Mucosa of rectum (tissue), 2 donors: ENCODE data around the gene SETBP1.

ENCODE experiments used
- H3K27ac ChIP-seq, 2 donors: one replicate each; pipeline ENCODE4 v1.7.0; 2013; ENCODE audit warnings: inconsistent platforms in 2 of 2, low read depth in 2 of 2, low read length in 2 of 2
- H3K27me3 ChIP-seq, 2 donors: one replicate each; pipeline ENCODE4 v1.7.0; 2013; ENCODE audit warnings: low read length in 2 of 2; ENCODE audit not compliant: control insufficient read depth in 2 of 2, insufficient read depth in 2 of 2
- H3K36me3 ChIP-seq, 2 donors: one replicate each; pipeline ENCODE4 v1.7.0; 2013; ENCODE audit warnings: low read length in 2 of 2; ENCODE audit not compliant: control insufficient read depth in 2 of 2, insufficient read depth in 2 of 2
- H3K4me1 ChIP-seq, 2 donors: one replicate each; pipeline ENCODE4 v1.7.0; 2013; ENCODE audit warnings: low read length in 2 of 2, mild to moderate bottlenecking in 1 of 2; ENCODE audit not compliant: control insufficient read depth in 2 of 2, insufficient read depth in 2 of 2
- H3K4me3 ChIP-seq, 2 donors: one replicate each; pipeline ENCODE4 v1.7.0; 2013; ENCODE audit warnings: low read length in 2 of 2
- H3K9ac ChIP-seq, 2 donors: one replicate each; pipeline ENCODE4 v1.7.0; 2013; ENCODE audit warnings: low read length in 2 of 2, low read depth in 1 of 2, mild to moderate bottlenecking in 1 of 2
- H3K9me3 ChIP-seq, 2 donors: one replicate each; pipeline ENCODE4 v1.7.0; 2013; ENCODE audit warnings: low read length in 2 of 2; ENCODE audit not compliant: control insufficient read depth in 2 of 2
- donor health status: healthy.
- donor health status: Normal muscosa, but diverticular disease.

Gene SETBP1

GRCh38 chr18:44856157-44856556 lies 175.5 kb downstream of the SETBP1 start:
- H3K27me3 ChIP-seq: no peaks in the 10 kb centered on the region
- no peaks in the 10 kb centered on the region for H3K4me1 ChIP-seq
- H3K9me3 ChIP-seq: no peaks in the 10 kb centered on the region
- no peaks in the 10 kb centered on the region for H3K36me3 ChIP-seq
- no peak overlapping the region for H3K4me3 ChIP-seq
- H3K9ac ChIP-seq: no peak overlapping the region
- H3K27ac ChIP-seq: no peak overlapping the region

GRCh38 chr18:44857081-44857480 lies 176.4 kb downstream of the SETBP1 start:
- Histone ChIP-seq H3K9ac (no peak overlapping the region), H3K9me3 (no peaks in the 10 kb centered on the region), H3K27me3 (no peaks in the 10 kb centered on the region), H3K36me3 (no peaks in the 10 kb centered on the region), H3K4me1 (no peaks in the 10 kb centered on the region), H3K27ac (no peak overlapping the region), H3K4me3 (no peak overlapping the region)

DNA sequence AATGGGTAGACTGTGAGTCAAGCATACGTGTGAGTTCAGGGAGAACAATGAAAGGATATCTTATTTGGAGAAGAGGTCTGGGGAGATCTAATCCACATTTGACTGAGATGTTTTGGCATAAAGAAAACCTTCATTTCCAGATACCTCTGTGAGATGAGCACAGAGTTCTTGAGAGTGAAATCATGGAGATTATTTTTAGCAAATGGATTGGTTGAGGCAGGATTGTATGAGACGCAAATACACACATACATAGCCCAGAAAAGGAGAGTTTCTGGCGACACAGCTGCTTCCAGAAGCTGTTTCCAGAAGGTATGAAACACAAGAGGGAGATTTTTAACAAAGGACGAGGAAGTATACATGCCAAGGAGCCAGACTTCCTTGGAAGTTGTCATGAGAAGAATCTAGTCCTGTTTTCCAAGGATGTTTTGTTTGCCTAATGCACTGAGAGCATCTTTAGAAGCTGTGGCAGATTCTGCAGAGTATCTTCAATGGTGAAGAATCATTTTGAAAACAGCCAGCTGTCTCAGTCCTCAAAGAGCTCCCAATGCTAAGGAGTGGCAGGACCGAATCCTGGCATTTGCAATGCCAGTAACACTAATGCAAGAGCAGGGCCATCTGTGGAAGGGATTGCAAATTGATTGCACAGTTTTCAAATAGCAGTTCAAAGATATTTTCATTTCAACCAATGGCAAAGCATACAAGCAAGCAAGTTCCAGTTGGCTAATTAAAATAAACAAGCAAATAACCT lies 177.2 kb downstream of the SETBP1 start:
- Histone ChIP-seq H3K36me3 (no peaks in the 10 kb centered on the region), H3K27ac (no peak overlapping the region), H3K4me3 (no peak overlapping the region), H3K9me3 (no peaks in the 10 kb centered on the region), H3K4me1 (no peaks in the 10 kb centered on the region), H3K27me3 (no peaks in the 10 kb centered on the region), H3K9ac (no peak overlapping the region)

DNA sequence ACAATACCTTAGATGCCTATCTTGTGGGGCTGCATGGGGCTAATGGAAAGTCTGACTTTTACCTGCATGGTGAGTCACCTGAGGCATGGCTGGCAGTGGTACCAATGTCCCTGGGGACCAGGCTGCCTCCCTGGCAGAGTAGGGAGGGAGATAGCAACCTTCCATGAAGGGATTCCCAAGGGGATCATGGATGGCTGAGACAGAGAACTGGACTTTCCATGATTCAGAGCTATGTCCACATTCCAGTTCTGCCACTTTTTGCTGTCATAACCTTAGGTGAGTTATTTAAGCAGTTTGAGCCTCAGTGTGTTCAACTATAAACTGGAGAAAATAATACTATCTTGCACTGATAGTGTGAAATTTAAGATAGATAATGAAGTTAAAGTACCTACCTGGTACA lies 178.6 kb downstream of the SETBP1 start:
- no peaks in the 10 kb centered on the region for H3K27me3 ChIP-seq
- H3K9ac ChIP-seq: no peak overlapping the region
- H3K4me1 ChIP-seq: no peaks in the 10 kb centered on the region
- no peaks in the 10 kb centered on the region for H3K36me3 ChIP-seq
- no peak overlapping the region for H3K4me3 ChIP-seq
- H3K27ac ChIP-seq: no peak overlapping the region
- no peaks in the 10 kb centered on the region for H3K9me3 ChIP-seq

DNA sequence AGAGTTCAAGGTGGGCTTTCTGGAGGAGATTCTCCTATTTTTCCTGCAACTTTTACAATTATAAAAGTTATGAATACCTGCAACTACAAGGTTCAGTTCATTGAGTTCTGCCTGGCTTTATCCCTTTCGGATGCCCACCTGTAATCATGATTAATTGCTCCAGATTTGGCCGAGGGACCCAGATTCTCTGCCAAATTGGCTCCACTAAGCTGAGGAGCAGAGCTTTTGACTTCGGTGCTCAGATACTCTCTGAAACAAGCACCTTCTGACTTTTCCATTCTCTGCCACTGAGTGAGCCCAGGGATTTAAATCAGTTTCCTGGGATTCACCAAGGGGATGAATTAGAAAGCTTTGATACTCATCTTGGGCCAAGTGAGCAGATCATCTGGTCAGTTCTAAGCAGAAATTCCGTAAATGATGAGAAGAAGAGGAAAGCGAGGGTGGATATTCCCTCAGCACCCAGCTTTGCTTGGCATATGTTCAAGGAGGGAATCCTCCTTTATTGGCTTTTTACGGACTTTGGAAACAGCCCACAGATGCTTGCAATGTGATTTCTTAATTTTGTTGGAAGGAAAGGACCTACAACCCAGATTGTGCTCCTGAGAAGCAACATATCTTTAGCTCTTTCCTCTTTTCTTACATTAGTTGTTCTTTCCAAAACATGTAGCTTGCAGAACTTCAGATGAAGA lies 179.2 kb downstream of the SETBP1 start:
- Histone ChIP-seq H3K9ac (no peak overlapping the region), H3K27ac (no peak overlapping the region), H3K9me3 (no peaks in the 10 kb centered on the region), H3K4me1 (no peaks in the 10 kb centered on the region), H3K27me3 (no peaks in the 10 kb centered on the region), H3K36me3 (no peaks in the 10 kb centered on the region), H3K4me3 (no peak overlapping the region)

GRCh38 chr18:44862112-44862511 lies 181.4 kb downstream of the SETBP1 start:
- H3K9ac ChIP-seq: no peak overlapping the region
- H3K4me1 ChIP-seq: no peaks in the 10 kb centered on the region
- no peaks in the 10 kb centered on the region for H3K9me3 ChIP-seq
- H3K4me3 ChIP-seq: no peak overlapping the region
- no peaks in the 10 kb centered on the region for H3K36me3 ChIP-seq
- H3K27me3 ChIP-seq: no peaks in the 10 kb centered on the region
- no peak overlapping the region for H3K27ac ChIP-seq

DNA sequence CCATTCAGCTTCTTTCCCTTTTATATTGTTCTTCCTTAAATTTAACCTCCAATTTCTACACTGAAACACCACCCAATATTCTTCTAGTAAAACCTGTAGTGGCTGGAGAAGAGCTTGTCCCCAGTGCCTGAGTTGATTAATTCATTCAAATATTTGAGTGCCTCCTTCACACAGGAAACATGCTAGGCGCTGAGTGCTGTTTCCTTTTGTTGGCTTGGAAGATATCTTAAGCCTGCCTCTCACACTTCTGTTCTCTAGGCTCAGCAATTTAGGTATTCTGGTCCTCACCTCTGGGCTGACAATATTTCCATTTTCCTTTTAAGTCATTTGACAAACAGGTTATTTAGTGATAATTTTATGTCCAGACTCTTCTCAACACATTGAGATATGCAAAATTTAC lies 185.4 kb downstream of the SETBP1 start:
- Histone ChIP-seq H3K27me3 (no peaks in the 10 kb centered on the region), H3K9me3 (no peaks in the 10 kb centered on the region)

DNA sequence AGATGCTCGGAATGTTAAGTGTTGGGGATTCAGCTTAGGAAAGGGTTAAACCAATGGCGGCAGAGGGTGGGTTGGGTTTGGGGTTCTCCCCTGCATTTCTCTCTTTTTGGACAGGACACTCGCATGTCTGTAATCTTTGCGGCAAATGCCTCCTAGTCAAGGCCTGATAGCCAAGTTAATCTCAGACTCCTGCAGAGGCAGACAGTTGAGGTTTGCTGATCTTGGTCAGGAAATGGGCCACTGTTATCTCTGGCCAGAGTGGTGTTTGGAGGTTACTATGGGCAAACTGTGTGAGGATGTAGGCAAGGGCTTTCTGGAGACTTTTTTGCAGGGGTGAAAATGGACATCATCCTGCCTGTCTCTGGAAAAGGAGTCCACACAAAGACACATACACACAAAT lies 188.8 kb downstream of the SETBP1 start:
- Histone ChIP-seq H3K9ac (no peak overlapping the region), H3K36me3 (no peaks in the 10 kb centered on the region), H3K4me3 (no peak overlapping the region), H3K27ac (no peak overlapping the region), H3K9me3 (no peaks in the 10 kb centered on the region), H3K27me3 (no peaks in the 10 kb centered on the region), H3K4me1 (no peaks in the 10 kb centered on the region)

More for the DNA sequence above, 185.4 kb downstream of the SETBP1 start:
- Histone ChIP-seq H3K9ac (no peak overlapping the region), H3K4me1 (no peaks in the 10 kb centered on the region), H3K36me3 (no peaks in the 10 kb centered on the region), H3K4me3 (no peak overlapping the region), H3K27ac (no peak overlapping the region)

GRCh38 chr18:44870631-44871502 lies 190.2 kb downstream of the SETBP1 start:
- Histone ChIP-seq H3K9ac (no peak overlapping the region), H3K9me3 (no peaks in the 10 kb centered on the region), H3K27me3 (no peaks in the 10 kb centered on the region), H3K4me1 (no peaks in the 10 kb centered on the region), H3K27ac (no peak overlapping the region), H3K4me3 (no peak overlapping the region), H3K36me3 (no peaks in the 10 kb centered on the region)

- Histone ChIP-seq H3K27ac (no peak overlapping the region), H3K4me3 (no peak overlapping the region), H3K9ac (no peak overlapping the region), H3K27me3 (no peaks in the 10 kb centered on the region), H3K36me3 (no peaks in the 10 kb centered on the region), H3K4me1 (no peaks in the 10 kb centered on the region), H3K9me3 (no peaks in the 10 kb centered on the region)
These were observed 191.1 kb downstream of the SETBP1 start for GRCh38 chr18:44871771-44872170.
